WERI-Rb-1 (cell line): ENCODE data around the gene GTF3C6.
"Not testable (repeated sequence)": the region's sequence is repeated elsewhere in the genome, so short reads cannot be mapped to it uniquely, and the experiment has no call there.

Source experiments
- DNase-seq: peaks from one replicate; pipeline ENCODE4 v3.0.0-alpha.2; 2020
- H3K27ac ChIP-seq: fragments of 250-450 bp; sonication (Bioruptor Pico); 2 replicates; pipeline ENCODE4 v1.5.1; 2020; ENCODE audit warnings: mild to moderate bottlenecking, moderate library complexity
- H3K27me3 ChIP-seq: fragments of 250-450 bp; sonication (Bioruptor Pico); 2 replicates; pipeline ENCODE4 v1.5.1; 2021; ENCODE audit warnings: mild to moderate bottlenecking, low read depth, moderate library complexity; ENCODE audit not compliant: insufficient read depth, severe bottlenecking
- H3K36me3 ChIP-seq: fragments of 250-450 bp; sonication (Bioruptor Pico); 2 replicates; pipeline ENCODE4 v1.5.1; 2020; ENCODE audit warnings: mild to moderate bottlenecking, moderate library complexity
- H3K4me3 ChIP-seq: 2 replicates; pipeline ENCODE4 v1.5.1; 2011; ENCODE audit warnings: low read depth, mild to moderate bottlenecking, control low read depth, low read length
- H3K9me3 ChIP-seq: fragments of 250-450 bp; sonication (Bioruptor Pico); 2 replicates; pipeline ENCODE4 v1.5.1; 2021; ENCODE audit warnings: mild to moderate bottlenecking, moderate library complexity; ENCODE audit not compliant: severe bottlenecking
- CTCF ChIP-seq: IDR thresholded peaks from 2 replicates; pipeline ENCODE4 v1.5.1; 2011; ENCODE audit warnings: low read depth, mild to moderate bottlenecking, control low read depth, inconsistent platforms, low read length

Gene GTF3C6

DNA sequence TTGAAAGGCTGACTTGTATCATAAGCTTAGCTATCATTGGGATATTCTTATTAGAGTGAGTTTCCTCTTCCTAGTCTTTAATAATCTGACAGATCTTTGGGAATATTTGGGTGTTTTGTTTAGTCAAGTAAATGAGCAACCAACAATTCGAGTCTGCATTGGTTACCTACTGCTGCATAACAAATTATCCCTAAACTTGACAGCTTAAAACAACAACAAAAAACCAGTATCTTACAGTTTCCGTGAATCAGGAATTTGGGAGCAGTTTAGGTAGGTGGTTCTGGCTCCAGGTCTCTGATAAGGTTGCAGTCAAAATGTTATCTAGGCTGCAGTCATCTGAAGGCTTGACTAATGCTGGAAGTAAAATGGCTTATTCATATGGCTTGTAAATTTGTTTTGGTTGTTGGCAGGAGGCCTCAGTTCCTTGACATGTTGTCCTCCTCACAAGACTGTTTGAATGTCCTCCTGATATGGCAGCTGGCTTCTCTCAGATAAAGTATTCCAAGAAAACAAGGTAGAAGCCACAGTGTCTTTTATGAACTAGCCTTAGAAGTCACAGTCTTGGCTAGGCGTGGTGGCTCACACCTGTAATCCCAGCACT is 7.2 kb downstream of the GTF3C6 start:
- Histone ChIP-seq H3K27me3 (no peaks in the 10 kb centered on the region), H3K36me3 (peaks cover 61% of the 10 kb centered on the region), H3K9me3 (no peaks in the 10 kb centered on the region), H3K4me3 (no peak overlapping the region), H3K27ac (no peak overlapping the region)
- no peak for DNase-seq
- no peak for TF ChIP-seq CTCF

GRCh38 chr6:110968661-110969060 is 10.2 kb downstream of the GTF3C6 start:
- H3K36me3 ChIP-seq: peaks cover 31% of the 10 kb centered on the region
- not testable (repeated sequence) for H3K27me3 ChIP-seq, H3K9me3 ChIP-seq, DNase-seq, H3K27ac ChIP-seq, H3K4me3 ChIP-seq

DNA sequence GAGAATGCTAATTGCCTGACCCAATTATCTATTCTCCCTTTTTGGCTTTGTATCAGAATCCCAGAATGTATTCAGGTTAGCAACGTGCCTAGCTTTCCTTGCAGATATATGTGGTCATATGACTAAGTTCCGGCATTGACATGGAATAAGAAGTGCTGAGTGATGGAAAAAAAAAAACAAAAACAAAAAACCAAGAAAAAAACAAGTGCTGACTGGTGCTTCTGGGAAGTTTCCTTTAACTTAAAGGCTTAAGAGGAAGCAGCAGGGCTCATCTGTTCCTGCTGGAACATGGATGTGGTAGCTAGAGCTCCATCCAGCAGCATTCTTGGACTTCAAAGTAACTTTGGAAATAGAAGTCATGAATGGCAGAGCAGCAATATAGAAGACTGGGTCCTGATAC is 13.0 kb downstream of the GTF3C6 start:
- Histone ChIP-seq H3K4me3 (no peak overlapping the region), H3K27me3 (no peaks in the 10 kb centered on the region), H3K36me3 (peaks cover 10% of the 10 kb centered on the region), H3K9me3 (peaks cover 2% of the 10 kb centered on the region), H3K27ac (no peak overlapping the region)
- TF ChIP-seq CTCF: no peak
- no peak for DNase-seq

GRCh38 chr6:110976575-110976974 is 18.1 kb downstream of the GTF3C6 start:
- DNase-seq: peak; percentile 44
- Histone ChIP-seq H3K4me3 (no peak overlapping the region), H3K36me3 (no peaks in the 10 kb centered on the region), H3K27ac (no peak overlapping the region), H3K9me3 (peaks cover 8% of the 10 kb centered on the region), H3K27me3 (no peaks in the 10 kb centered on the region)
- TF ChIP-seq CTCF: no peak

GRCh38 chr6:110979565-110980101 is 21.1 kb downstream of the GTF3C6 start:
- H3K36me3 ChIP-seq: no peaks in the 10 kb centered on the region
- no peaks in the 10 kb centered on the region for H3K27me3 ChIP-seq
- no peak overlapping the region for H3K27ac ChIP-seq
- DNase-seq: no peak
- TF ChIP-seq CTCF: no peak
- H3K9me3 ChIP-seq: peaks cover 10% of the 10 kb centered on the region
- no peak overlapping the region for H3K4me3 ChIP-seq

DNA sequence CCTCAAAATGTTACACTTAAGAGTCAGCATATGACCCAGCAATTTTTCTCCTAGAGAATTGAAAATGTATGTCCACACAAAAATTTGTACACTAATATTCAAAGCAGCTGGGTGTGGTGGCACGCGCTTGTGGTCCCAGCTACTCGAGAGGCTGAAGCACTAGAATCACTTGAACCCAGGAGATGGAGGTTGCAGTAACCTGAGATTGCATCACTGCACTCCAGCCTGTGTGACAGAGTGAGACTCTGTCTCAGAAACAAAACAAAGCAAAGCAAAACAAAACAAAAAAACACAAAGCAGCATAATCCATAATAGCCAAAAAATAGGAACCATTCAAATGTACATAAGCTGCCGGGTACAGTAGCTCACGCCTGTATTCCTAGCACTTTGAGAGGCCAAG is 21.7 kb downstream of the GTF3C6 start:
- Histone ChIP-seq H3K4me3 (no peak overlapping the region), H3K36me3 (peaks cover 4% of the 10 kb centered on the region), H3K27me3 (no peaks in the 10 kb centered on the region), H3K27ac (no peak overlapping the region), H3K9me3 (peaks cover 8% of the 10 kb centered on the region)
- no peak for DNase-seq
- no peak for TF ChIP-seq CTCF
